ENCODE data around the gene PRICKLE1. TPM values are rescaled to one million over a fixed set of nuclear protein-coding genes. Genes with fewer than 3 reads are reported as not detected.

Gene PRICKLE1
- total and polyA plus RNA-seq, 9 of the 15 experiments (the other 6 are each of a cell fraction or from before 2014, with no cell fraction given): 0.22 to 0.85 (median 0.31) TPM

GRCh38 chr12:42450248-42450647, 139.3 kb downstream of the PRICKLE1 start:
- CTCF ChIA-PET (ENCODE audit: low intra/inter-chr PET ratio): no interaction called here
- intact Hi-C loops (cut with micrococcal nuclease): no loop called here
- TF ChIP-seq FOXP4 (CRISPR knock-in tag; IDR thresholded peaks at IDR 0.05; ENCODE audit: borderline replicate concordance): no peak
- TF ChIP-seq ZNF212 (CRISPR knock-in tag; IDR thresholded peaks at IDR 0.05): no peak
- no peak for TF ChIP-seq IFI16 (CRISPR knock-in tag; IDR thresholded peaks at IDR 0.05)
- no peak for TF ChIP-seq RBM25 (IDR thresholded peaks at IDR 0.05; ENCODE audit: low read depth, low read length, severe bottlenecking)
- TF ChIP-seq ZNF740 (CRISPR knock-in tag; IDR thresholded peaks at IDR 0.05): no peak
- no peak for TF ChIP-seq ZNF740 (tag; IDR thresholded peaks at IDR 0.05)
- TF ChIP-seq TBL1XR1 (IDR thresholded peaks at IDR 0.05; ENCODE audit: low read length in 2 of 2): no peak
- TF ChIP-seq SIX5 (IDR thresholded peaks at IDR 0.05; ENCODE audit: borderline replicate concordance in 1 of 2, insufficient read depth in 1 of 2, low read depth in 1 of 2, low read length in 2 of 2): no peak
- TF ChIP-seq MCM2 (IDR thresholded peaks at IDR 0.05; ENCODE audit: low read depth): no peak
- no peak for TF ChIP-seq ZBED1 (IDR thresholded peaks at IDR 0.05)
- TF ChIP-seq CSDE1 (IDR thresholded peaks at IDR 0.05): no peak
- TF ChIP-seq ZNF318 (IDR thresholded peaks at IDR 0.05; ENCODE audit: borderline replicate concordance in 1 of 2, low read depth in 1 of 2): no peak

More at GRCh38 chr12:42450248-42450647, 139.3 kb downstream of the PRICKLE1 start:
- no peak overlapping the region for H3K4me2 ChIP-seq (ENCODE audit: insufficient read depth, low read length)
- no peak overlapping the region for H3K4me3 ChIP-seq
- H3K36me3 ChIP-seq (ENCODE audit: control insufficient read depth, insufficient read depth, low read length): peaks cover 23% of the 10 kb centered on the region; the same call in 2 of the 3 replicates
- peaks cover 5 to 13% of the 10 kb centered on the region in 2 experiments; a peak in 3 of 5 replicates for H3K4me1 ChIP-seq (replicated peaks in 1 of 2; ENCODE audit: control insufficient read depth in 2 of 2, insufficient read depth in 2 of 2, low read length in 2 of 2)
- DNase-seq (ENCODE audit: extremely low read depth in 1 of 4, low spot score in 3 of 4): no peak
- H3K27ac ChIP-seq (ENCODE audit: extremely low read depth, low read depth, low read length): no peak overlapping the region
- in situ Hi-C loops (cut with MboI): no loop called here
- no peak overlapping the region for H3K9ac ChIP-seq (ENCODE audit: insufficient read depth in 1 of 2, low read depth in 2 of 2, low read length in 2 of 2)
- FAIRE-seq: no peak
- no peaks in the 10 kb centered on the region for H3K9me1 ChIP-seq (ENCODE audit: control insufficient read depth, insufficient read depth, low read length)
- no peaks in the 10 kb centered on the region for H4K20me1 ChIP-seq (replicated peaks; ENCODE audit: control insufficient read depth, insufficient read depth, low read length)
- BruUV-seq (replicated peaks): no TSS peak
- ATAC-seq: 0 out of 3 replicates have a peak, but pooled peaks have one; percentile 21
- no peak overlapping the region for H2AFZ ChIP-seq (ENCODE audit: low read depth, low read length)
- POLR2A ChIA-PET: no interaction called here
- H3K79me2 ChIP-seq (ENCODE audit: control insufficient read depth, insufficient read depth, low read length): no peaks in the 10 kb centered on the region
- no peaks in the 10 kb centered on the region for H3K9me3 ChIP-seq (replicated peaks; ENCODE audit: control insufficient read depth, insufficient read depth, low read depth, low read length)
- no peaks in the 10 kb centered on the region for H3K27me3 ChIP-seq (ENCODE audit: control insufficient read depth in 2 of 2, insufficient read depth in 2 of 2, low read length in 2 of 2)
- WGBS (ENCODE audit: insufficient coverage, low coverage, missing lambda C conversion rate): 75% methylated on average over 2 of the region's 2 CpGs
